PC-9 (cell line): ENCODE results near the gene FBXL5.

Experiments
- CTCF ChIP-seq: fragments of 200-600 bp; sonication (generic); conservative IDR thresholded peaks from 2 replicates; pipeline ENCODE4 v1.6.1; 2017; ENCODE audit warnings: mixed run types, antibody characterized with exemption, mild to moderate bottlenecking, moderate library complexity
- EZH2 ChIP-seq: fragments of 200-600 bp; sonication (generic); IDR thresholded peaks from 2 replicates; pipeline ENCODE4 v1.8.0; 2017; ENCODE audit warnings: antibody characterized with exemption, low read depth

- no peak for TF ChIP-seq CTCF
- no peak for TF ChIP-seq EZH2
Observed at GRCh38 chr4:15674926-15675325, 19.8 kb upstream of the FBXL5 start.
